ENCODE results near the gene CHI3L2.

- TF ChIP-seq ARID4B (CRISPR knock-in tag; IDR thresholded peaks at IDR 0.05; ENCODE audit: borderline replicate concordance) = no peak
- no peak for TF ChIP-seq CTCF (IDR thresholded peaks at IDR 0.05)
- no peak for TF ChIP-seq MAX (CRISPR knock-in tag; IDR thresholded peaks at IDR 0.05)
- TF ChIP-seq SOX15 (CRISPR knock-in tag; IDR thresholded peaks at IDR 0.05) = no peak
- no peak for TF ChIP-seq TP53 (CRISPR knock-in tag; IDR thresholded peaks at IDR 0.05)
- no peak for TF ChIP-seq KAT7 (CRISPR knock-in tag; IDR thresholded peaks at IDR 0.05; ENCODE audit: borderline replicate concordance)
- no peak for TF ChIP-seq ZNF232 (CRISPR knock-in tag; IDR thresholded peaks at IDR 0.05)
- no peak for TF ChIP-seq SP1 (CRISPR knock-in tag; conservative IDR thresholded peaks at IDR 0.05)
Observed at GRCh38 chr1:111202707-111203623, 24.5 kb upstream of the CHI3L2 start.

Data from WTC11 (cell line).